MCF 10A (cell line): ENCODE measurements around the gene PCCA. TPM values are rescaled to one million over a fixed set of nuclear protein-coding genes. Genes with fewer than 3 reads are reported as not detected.
A peak's percentile ranks its signal among the peaks of the same experiment; 100 is the strongest.
"Not testable (repeated sequence)": the region's sequence is repeated elsewhere in the genome, so short reads cannot be mapped to it uniquely, and the experiment has no call there.

Experiments
- BruUV-seq: library from RNA; stranded (reverse); fragments of 400-500 nt; replicated peaks from 2 replicates; lab custom pipeline; 2021; lab: Mats Ljungman, UMichigan
- CTCF ChIA-PET: fragments of 300-600 bp; sonication (Branson Sonifier 250); formaldehyde crosslinking; extraction: SDS; loops from one replicate; lab custom pipeline; 2021; ENCODE audit warnings: antibody characterized with exemption, inconsistent platforms; lab: Yijun Ruan, JAX
- POLR2A ChIA-PET: fragments of 300-600, 350-650 bp; sonication (Branson Sonifier 250); formaldehyde crosslinking; extraction: SDS; loops from one replicate; lab custom pipeline; 2020; ENCODE audit warnings: antibody characterized with exemption, inconsistent platforms; lab: Yijun Ruan, JAX
- DNase-seq: peaks from one replicate; pipeline ENCODE4 v3.0.0-alpha.2; 2018; ENCODE audit not compliant: unreplicated experiment
- H3K27ac Mint-ChIP-seq: one replicate; pipeline ENCODE4 v1.8.0; 2022; ENCODE audit warnings: mild to moderate bottlenecking, low read depth, mixed read lengths; ENCODE audit not compliant: unreplicated experiment
- H3K27me3 Mint-ChIP-seq: one replicate; pipeline ENCODE4 v1.8.0; 2022; ENCODE audit warnings: mixed read lengths; ENCODE audit not compliant: insufficient read depth, unreplicated experiment
- H3K36me3 Mint-ChIP-seq: one replicate; pipeline ENCODE4 v1.8.0; 2022; ENCODE audit warnings: mild to moderate bottlenecking, moderate library complexity, mixed read lengths; ENCODE audit not compliant: insufficient read depth, unreplicated experiment
- H3K4me1 Mint-ChIP-seq: one replicate; pipeline ENCODE4 v1.8.0; 2022; ENCODE audit warnings: mixed read lengths; ENCODE audit not compliant: insufficient read depth, unreplicated experiment
- H3K4me3 Mint-ChIP-seq: one replicate; pipeline ENCODE4 v1.8.0; 2022; ENCODE audit warnings: mild to moderate bottlenecking, moderate library complexity, mixed read lengths; ENCODE audit not compliant: unreplicated experiment
- H3K9me3 Mint-ChIP-seq: one replicate; pipeline ENCODE4 v1.8.0; 2022; ENCODE audit warnings: mixed read lengths; ENCODE audit not compliant: unreplicated experiment
- intact Hi-C: fragments of 100-400 bp; cut with micrococcal nuclease; formaldehyde crosslinking; loops from 2 replicates; pipeline ENCODE4 v1.14.1; 2022
- total RNA-seq: library from RNA; stranded (reverse); gene quantifications from 2 replicates; pipeline ENCODE4 v1.2.3, GENCODE V29; 2022
- TF ChIP-seq, protein P1 (sequence below): fragments of 200-600 bp; IDR thresholded peaks from one replicate; pipeline ENCODE4 v1.8.0; 2022; ENCODE audit warnings: antibody characterized with exemption, mild to moderate bottlenecking; ENCODE audit not compliant: unreplicated experiment

PCCA gene
- total RNA-seq, 1 experiment from 2014 or later = 23.4 TPM

DNA sequence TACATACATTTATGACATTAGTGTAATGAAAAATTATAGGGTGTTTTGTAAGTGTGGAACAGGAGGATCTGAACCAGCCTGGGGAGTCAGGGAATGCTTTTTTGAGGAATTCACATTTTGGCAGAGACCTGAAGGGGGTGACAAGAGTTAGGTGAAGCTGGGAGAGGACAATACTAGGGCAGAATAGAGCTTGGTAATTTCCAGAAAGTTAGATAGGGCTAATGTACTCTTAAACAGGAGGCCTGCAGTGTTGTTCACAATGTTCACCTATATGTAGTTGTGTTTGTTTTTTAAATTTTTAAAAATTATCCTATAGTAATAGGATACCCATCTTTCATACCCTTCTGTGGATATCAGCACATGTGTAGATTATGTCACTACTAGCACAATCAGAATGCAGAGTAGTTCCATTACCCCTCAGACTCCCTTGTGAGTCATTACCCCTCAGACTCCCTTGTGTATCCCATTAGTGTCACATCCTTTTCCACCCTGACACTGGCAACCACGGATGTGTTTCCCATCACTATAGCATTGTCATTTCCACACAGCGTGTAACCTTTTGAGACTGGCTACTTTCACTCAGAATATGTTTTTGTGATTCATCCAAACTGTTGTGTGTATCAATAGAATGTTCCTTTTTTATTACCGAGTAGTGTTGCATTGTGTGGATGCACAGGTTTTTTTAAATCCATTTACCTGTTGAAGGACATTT lies 43.1 kb downstream of the PCCA start:
- no TSS peak for BruUV-seq
- intact Hi-C loops = no loop called here
- POLR2A ChIA-PET = interaction anchor here (2.2 kb wide), 1 partner anchor 9 kb away, joined by 8 read pairs; no protein-coding TSS in a partner anchor
- peaks cover 14% of the 10 kb centered on the region for H3K4me1 Mint-ChIP-seq
- DNase-seq = peak; percentile 74
- TF ChIP-seq, protein P1, sequence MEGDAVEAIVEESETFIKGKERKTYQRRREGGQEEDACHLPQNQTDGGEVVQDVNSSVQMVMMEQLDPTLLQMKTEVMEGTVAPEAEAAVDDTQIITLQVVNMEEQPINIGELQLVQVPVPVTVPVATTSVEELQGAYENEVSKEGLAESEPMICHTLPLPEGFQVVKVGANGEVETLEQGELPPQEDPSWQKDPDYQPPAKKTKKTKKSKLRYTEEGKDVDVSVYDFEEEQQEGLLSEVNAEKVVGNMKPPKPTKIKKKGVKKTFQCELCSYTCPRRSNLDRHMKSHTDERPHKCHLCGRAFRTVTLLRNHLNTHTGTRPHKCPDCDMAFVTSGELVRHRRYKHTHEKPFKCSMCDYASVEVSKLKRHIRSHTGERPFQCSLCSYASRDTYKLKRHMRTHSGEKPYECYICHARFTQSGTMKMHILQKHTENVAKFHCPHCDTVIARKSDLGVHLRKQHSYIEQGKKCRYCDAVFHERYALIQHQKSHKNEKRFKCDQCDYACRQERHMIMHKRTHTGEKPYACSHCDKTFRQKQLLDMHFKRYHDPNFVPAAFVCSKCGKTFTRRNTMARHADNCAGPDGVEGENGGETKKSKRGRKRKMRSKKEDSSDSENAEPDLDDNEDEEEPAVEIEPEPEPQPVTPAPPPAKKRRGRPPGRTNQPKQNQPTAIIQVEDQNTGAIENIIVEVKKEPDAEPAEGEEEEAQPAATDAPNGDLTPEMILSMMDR = no peak
- H3K36me3 Mint-ChIP-seq = no peaks in the 10 kb centered on the region
- no peaks in the 10 kb centered on the region for H3K9me3 Mint-ChIP-seq
- CTCF ChIA-PET = interaction anchor here (0.5 to 0.6 kb wide), 2 partner anchors 13 to 29 kb away, joined by 3 to 5 read pairs; no protein-coding TSS in a partner anchor
- H3K27ac Mint-ChIP-seq = no peak overlapping the region
- no peak overlapping the region for H3K4me3 Mint-ChIP-seq
- H3K27me3 Mint-ChIP-seq = no peaks in the 10 kb centered on the region

DNA sequence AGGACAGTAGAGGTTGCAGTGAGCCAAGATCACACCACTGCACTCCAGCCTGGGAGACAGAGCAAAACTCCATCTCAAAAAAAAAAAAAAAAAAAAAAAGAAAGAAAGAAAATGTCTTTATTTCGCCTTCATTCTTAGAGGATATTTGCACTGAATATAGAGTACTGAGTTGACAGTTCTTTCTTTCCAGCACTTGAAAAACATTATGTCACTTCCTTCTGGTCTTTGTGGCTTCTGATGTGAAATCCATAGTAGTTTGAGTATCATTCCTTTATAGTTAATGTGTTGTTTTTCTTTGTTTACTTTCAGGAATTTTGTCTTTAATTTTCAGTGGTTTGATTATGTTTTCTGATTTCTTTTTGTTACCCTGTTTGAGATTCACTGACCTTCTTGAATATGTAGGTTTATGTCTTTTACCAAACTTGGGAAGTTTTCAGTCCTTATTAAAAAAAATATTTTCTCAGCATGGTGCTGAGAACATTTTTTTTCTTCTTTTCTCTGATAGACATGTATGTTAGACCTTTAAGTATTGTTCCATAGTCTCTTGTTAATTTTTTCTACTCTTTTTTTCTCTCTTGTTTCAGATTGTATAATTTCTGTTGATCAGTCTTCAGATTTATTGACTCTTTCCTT lies 50.1 kb downstream of the PCCA start:
- POLR2A ChIA-PET = interaction anchor here (0.7 kb wide), 1 partner anchor 76 kb away, joined by 3 read pairs; no protein-coding TSS in a partner anchor
- TF ChIP-seq, protein P1 = no peak
- BruUV-seq = no TSS peak
- H3K36me3 Mint-ChIP-seq = peaks cover 5% of the 10 kb centered on the region
- H3K9me3 Mint-ChIP-seq = no peaks in the 10 kb centered on the region
- CTCF ChIA-PET = no interaction called here
- H3K27me3 Mint-ChIP-seq = no peaks in the 10 kb centered on the region
- H3K27ac Mint-ChIP-seq = no peak overlapping the region
- peaks cover 16% of the 10 kb centered on the region for H3K4me1 Mint-ChIP-seq
- intact Hi-C loops = no loop called here
- H3K4me3 Mint-ChIP-seq = no peak overlapping the region
- DNase-seq = no peak

DNA sequence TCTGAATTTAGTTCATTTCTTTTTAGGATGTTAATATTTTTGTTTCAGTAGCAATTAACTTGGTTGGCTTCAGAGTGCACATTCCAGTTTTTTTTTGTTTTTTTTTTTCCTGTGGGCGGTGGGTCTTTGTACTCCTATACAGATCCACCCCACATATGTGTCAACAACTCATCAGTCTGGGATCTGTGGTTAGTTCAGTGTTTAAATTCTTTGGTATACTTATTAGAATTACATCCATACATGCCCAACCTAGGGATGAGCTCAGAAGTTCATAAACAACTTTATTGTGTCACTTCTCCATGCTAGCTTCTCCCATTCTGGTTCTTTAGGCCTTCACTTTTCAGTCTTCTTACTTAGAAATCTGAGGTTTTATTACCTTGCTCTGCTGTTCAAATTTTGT lies 50.9 kb downstream of the PCCA start:
- peaks cover 16% of the 10 kb centered on the region for H3K4me1 Mint-ChIP-seq
- intact Hi-C loops = no loop called here
- ChIA-PET POLR2A (interaction anchor here (1.5 kb wide), 1 partner anchor 9 kb away, joined by 8 read pairs; no protein-coding TSS in a partner anchor), CTCF (interaction anchor here (0.5 kb wide), 1 partner anchor 861 kb away, joined by 4 read pairs; no protein-coding TSS in a partner anchor)
- no peak overlapping the region for H3K4me3 Mint-ChIP-seq
- DNase-seq = no peak
- TF ChIP-seq, protein P1 = no peak
- peaks cover 5% of the 10 kb centered on the region for H3K36me3 Mint-ChIP-seq
- peaks cover 4% of the 10 kb centered on the region for H3K9me3 Mint-ChIP-seq
- no TSS peak for BruUV-seq
- no peaks in the 10 kb centered on the region for H3K27me3 Mint-ChIP-seq
- H3K27ac Mint-ChIP-seq = no peak overlapping the region

DNA sequence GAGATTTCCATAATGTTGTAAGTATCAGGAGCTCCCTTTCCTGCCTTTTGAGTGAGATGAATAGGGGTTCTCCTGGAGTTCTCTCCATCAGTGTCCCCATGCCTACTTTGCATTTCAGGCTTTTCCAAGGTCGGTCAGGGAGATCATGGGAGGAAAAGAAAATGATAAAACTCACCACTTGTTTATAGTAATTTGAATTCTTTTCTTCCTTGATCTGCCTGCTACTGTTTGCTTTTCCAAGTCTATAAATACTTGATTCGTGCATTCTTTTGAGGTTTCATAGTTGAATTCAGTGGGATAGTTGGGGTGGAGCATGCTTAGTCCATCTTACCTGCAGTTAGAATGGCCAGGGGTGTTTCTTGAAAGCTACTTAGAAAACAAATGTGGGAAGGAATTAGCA lies 51.5 kb downstream of the PCCA start:
- ChIA-PET CTCF (interaction anchor here (0.5 to 0.8 kb wide), 3 partner anchors 14 to 861 kb away, joined by 3 to 5 read pairs (median 4); no protein-coding TSS in a partner anchor), POLR2A (interaction anchor here (1.5 kb wide), 1 partner anchor 9 kb away, joined by 8 read pairs; no protein-coding TSS in a partner anchor)
- no peak for DNase-seq
- Mint-ChIP-seq H3K9me3 (peaks cover 10% of the 10 kb centered on the region), H3K36me3 (peaks cover 5% of the 10 kb centered on the region), H3K4me1 (peaks cover 16% of the 10 kb centered on the region), H3K27ac (no peak overlapping the region), H3K4me3 (no peak overlapping the region), H3K27me3 (no peaks in the 10 kb centered on the region)
- intact Hi-C loops = no loop called here
- TF ChIP-seq, protein P1 = no peak
- no TSS peak for BruUV-seq

DNA sequence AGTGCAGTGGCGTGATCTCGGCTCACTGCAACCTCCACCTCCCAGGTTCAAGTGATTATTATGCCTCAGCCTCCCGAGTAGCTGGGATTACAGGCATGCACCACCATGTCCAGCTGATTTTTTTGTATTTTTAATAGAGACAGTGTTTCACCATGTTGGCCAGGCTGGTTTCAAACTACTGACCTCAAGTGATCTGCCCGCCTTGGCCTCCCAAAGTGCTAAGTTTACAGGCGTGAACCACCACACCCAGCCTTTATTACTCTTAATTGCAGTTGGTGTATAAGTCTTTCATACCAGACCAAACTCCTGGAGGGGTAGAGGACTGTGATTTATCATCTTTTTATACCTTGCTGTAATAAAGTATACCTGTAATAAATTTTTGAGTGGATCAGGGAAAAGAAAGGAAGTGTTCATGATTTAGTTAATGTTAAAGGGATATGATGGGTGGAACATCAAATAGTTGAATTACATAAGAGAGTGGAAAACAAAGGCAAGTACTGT lies 52.6 kb downstream of the PCCA start:
- Mint-ChIP-seq H3K4me1 (peaks cover 16% of the 10 kb centered on the region), H3K9me3 (peaks cover 10% of the 10 kb centered on the region)
- H3K4me3 Mint-ChIP-seq, DNase-seq, H3K27me3 Mint-ChIP-seq, H3K36me3 Mint-ChIP-seq, H3K27ac Mint-ChIP-seq, intact Hi-C loops, BruUV-seq: not testable (repeated sequence)
- ChIA-PET POLR2A (interaction anchor here (1.1 to 1.5 kb wide), 2 partner anchors 10 to 13 kb away, joined by 3 to 8 read pairs; no protein-coding TSS in a partner anchor), CTCF (interaction anchor here (0.7 to 0.8 kb wide), 2 partner anchors 13 to 376 kb away, joined by 3 to 5 read pairs; no protein-coding TSS in a partner anchor)
